ENCODE results near the gene RAB1B.
"Not testable (repeated sequence)": the region's sequence is repeated elsewhere in the genome, so short reads cannot be mapped to it uniquely, and the experiment has no call there.

Gene RAB1B

GRCh38 chr11:66267039-66267378 is 1.4 kb upstream of the RAB1B start:
- DNase-seq (ENCODE audit: low read depth in 2 of 2): no peak

DNA sequence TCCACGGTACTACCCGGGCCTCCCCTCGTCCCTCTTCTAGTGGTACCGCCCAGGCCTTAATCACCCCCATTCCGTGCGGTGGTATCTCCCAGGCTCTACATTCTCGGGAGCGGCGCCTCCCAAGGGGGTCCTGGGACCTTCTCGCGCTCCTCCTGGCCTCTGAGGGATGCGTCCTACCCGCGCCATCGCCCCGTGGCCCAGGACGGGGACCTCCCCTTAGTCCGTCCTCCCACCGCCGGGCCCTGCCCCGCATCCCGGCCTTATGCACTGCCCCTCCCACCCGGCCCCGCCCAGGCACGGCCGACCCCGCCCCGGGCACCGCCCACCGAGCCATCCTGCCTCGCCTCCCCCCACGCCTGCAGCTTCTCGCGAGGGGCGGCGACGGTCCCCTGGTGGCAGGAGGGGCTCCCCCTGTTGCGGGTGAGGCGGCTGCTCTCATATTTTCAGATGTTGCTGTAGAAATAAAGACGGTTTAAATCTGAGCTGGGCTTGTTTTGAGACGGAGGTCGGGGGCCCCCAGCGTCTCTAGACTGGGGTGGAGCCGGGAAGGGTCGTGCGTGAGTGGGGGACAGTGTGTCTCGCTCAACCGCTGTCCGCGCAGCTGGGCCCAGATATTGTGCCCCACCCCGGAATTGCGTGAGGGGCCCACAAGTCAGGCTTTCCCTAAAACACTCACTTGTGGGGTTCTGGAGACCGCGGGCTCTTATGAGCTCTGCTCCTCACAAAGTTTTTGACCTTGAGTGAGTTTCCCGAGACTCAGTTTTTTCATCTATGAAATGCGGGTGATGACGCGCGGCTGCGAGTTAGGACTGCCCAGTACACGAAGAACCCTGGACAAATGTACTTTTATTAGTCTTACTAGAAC is 828 bp upstream of the RAB1B start:
- DNase-seq (ENCODE audit: low read depth in 2 of 2): peak; percentile 77 to 89

- no peak for DNase-seq (ENCODE audit: low read depth in 2 of 2)
These were observed 790 bp downstream of the RAB1B start for GRCh38 chr11:66268952-66269905.

GRCh38 chr11:66271816-66272215 is 3.4 kb downstream of the RAB1B start:
- DNase-seq (ENCODE audit: low read depth in 2 of 2): no peak

- no peak for DNase-seq (ENCODE audit: low read depth in 2 of 2)
These were observed 4.2 kb downstream of the RAB1B start for GRCh38 chr11:66272596-66272995.

DNA sequence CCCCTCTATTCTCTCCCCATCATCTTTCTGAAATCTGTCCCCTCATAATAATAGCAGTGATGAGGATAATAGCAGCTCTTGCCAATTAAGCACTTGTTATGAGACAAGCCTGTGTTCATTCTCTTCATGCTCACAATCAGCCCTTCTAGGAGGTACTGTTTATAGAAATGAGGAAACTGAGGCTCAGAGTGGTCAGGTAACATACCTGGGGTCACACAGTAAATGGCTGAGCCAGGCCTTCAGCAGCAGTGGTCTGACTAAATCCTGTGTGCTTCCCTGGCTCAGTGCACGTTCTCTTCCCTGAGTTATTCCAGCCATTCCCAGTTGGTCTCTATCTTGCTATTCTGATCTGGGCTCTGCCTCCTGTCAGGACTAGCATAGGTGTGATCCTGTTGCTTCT is 5.8 kb downstream of the RAB1B start:
- no peak for DNase-seq (ENCODE audit: low read depth in 2 of 2)

DNA sequence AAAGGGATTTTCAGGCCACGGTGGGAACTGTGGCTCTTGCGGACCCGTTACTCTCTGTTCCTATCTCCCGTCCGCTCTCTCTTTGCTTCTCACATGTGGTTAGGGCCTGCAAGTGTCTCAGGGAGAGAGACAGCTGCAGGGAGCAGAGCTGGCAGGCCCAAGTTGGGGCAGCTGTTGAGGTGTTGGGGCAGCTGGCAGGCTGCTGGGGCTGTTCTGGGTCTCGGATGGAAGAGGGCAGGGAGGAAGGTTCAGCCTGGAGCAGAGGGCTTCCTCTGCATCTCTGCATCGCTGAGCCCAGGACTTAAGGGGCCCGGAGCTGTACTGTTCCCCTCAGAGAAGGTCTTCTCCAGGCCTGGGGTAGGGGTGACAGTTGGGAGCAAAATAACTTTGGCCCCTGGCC is 7.0 kb downstream of the RAB1B start:
- no peak for DNase-seq (ENCODE audit: low read depth in 2 of 2)

- DNase-seq (ENCODE audit: low read depth in 2 of 2): no peak
These were observed 7.7 kb downstream of the RAB1B start for GRCh38 chr11:66275984-66276612.

DNA sequence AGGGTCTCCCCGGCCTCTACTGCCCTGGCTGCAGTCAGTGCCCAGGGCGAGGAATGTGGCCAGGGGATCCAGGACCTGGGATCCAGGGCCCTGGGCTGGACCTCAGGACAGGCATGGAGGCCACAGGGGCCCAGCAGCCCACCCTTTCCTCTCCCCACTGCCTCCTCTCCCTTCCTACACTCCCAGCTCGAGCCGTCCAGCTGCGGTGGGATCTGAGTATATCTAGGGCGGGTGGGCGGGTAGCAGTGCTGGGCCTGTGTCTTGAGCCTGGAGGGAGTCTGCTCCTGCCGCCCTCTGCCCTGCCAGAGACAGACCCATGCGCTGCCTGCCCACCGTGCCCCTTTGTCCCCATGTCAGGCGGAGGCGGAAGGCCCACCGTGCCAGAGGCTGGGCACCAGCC is 8.2 kb downstream of the RAB1B start:
- not testable (repeated sequence) for DNase-seq (ENCODE audit: low read depth in 2 of 2)

DNA sequence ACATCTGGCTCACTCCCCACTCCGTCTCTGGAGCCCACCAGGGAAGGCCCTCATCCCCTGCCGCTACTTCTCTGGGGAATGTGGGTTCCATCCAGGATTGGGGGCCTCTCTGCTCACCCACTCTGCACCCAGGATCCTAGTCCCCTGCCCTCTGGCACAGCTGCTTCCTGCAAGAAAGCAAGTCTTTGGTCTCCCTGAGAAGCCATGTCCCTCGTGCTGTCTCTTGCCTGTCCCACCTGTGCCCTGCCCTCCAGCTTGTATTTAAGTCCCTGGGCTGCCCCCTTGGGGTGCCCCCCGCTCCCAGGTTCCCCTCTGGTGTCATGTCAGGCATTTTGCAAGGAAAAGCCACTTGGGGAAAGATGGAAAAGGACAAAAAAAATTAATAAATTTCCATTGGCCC is 8.6 kb downstream of the RAB1B start:
- not testable (repeated sequence) for DNase-seq (ENCODE audit: low read depth in 2 of 2)

DNA sequence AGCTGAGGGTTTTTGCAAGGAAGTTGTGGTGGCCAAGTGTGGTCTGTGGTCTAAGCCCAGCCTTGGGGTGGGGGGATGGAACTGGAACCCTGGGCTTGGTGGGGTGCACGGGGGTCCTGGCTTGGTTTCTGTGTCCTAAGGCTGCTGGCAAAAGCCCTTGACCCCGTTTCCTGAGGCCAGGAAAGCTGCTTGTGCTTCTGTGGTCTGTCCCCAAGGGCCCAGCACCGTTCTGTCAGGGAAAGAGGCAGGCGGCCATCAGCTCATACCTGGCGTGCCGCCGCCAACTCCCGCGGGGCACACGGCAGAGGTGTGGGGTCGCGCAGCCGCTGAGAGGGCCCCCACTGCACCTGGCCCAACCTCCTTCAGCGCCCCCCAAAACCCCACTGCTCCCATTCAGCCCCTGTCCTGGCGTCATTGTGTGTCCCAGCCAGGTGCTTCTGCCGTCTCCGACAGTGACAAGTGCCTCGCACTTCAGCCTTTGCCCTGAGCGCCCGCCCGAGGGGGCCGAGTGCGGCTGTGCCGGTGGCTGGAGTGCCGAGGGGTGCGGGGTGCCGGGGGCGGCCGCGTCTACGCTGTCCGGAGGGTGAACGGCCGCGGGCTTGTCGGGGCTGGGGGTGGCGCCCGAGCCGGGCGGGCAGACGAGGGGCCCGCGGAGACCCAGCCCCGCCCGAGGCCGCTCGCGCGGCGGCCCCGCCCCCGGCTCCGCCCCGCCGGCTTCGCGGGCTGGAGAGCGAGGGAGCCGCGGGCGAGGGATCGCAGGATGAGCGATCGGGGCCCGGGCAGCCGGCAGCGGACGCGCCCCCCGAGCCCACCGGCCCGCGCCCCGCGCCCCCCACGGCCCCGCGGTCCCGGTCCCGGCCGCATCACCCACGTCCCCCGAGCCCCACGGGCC is 9.3 kb downstream of the RAB1B start, which contains the start of gene CNIH2:
Gene CNIH2, plus strand, starts transcription at position 705 of the 892 bp plus-strand sequence. CDS start 282 bp downstream, outside the sequence.
- DNase-seq (ENCODE audit: low read depth in 2 of 2): peak in 1 of 2 donors; percentile 57

- DNase-seq (ENCODE audit: low read depth in 2 of 2): no peak
These were observed 10.1 kb downstream of the RAB1B start for GRCh38 chr11:66278363-66279091.

GRCh38 chr11:66279092-66279734 is 10.8 kb downstream of the RAB1B start:
- DNase-seq (ENCODE audit: low read depth in 2 of 2): no peak

DNA sequence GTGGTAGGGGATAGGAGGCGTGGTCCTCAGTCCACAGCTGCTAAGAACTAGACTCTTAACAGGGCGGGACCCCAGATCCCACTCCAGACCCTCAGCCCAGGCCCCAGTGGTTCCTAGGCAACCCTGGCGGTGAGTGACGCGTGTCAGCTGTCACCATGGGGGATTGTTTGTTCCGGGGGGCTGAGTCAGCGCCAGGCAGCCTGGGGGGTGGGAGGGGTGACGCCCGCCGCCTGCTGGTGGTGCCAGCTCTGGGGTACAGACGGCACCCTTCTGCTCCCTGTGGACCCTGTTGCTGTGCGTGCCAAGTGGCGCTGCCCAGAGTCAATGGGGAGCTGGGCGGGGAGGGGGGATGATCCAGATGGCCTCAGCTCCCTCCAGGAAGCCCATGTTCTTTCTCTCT is 12.0 kb downstream of the RAB1B start:
- DNase-seq (ENCODE audit: low read depth in 2 of 2): no peak

- DNase-seq (ENCODE audit: low read depth in 2 of 2): no peak
These were observed 12.6 kb downstream of the RAB1B start for GRCh38 chr11:66281001-66281400.

GRCh38 chr11:66281776-66282467 is 13.5 kb downstream of the RAB1B start:
- DNase-seq (ENCODE audit: low read depth in 2 of 2): no peak

- peak; percentile 98 to 99 for DNase-seq (ENCODE audit: low read depth in 2 of 2)
These were observed 14.3 kb downstream of the RAB1B start for GRCh38 chr11:66282468-66283455.

All from stimulated activated CD4-positive, alpha-beta T cell treated with anti-CD3 and anti-CD28 coated beads, Interleukin-1b, Interleukin-23, amount 100 ng/mL, for 4 hours (primary cell).